Uterus (tissue), 4 donors: ENCODE measurements around the gene TTC39B. TPM values are rescaled to one million over a fixed set of nuclear protein-coding genes. Genes with fewer than 3 reads are reported as not detected.

Experiments used
- DNase-seq, 2 donors: peaks; one replicate each; pipeline ENCODE4 v3.0.0-alpha.2; 2019 to 2020
- H3K27ac ChIP-seq, 2 donors: fragments of 200-600 bp; sonication (generic); 1 replicate in 1 of 2; 2 replicates in 1 of 2; pipeline ENCODE4 v1.5.1; 2016 to 2018
- H3K27me3 ChIP-seq, 2 donors: fragments of 200-600 bp; sonication (generic); one replicate each; pipeline ENCODE4 v1.5.1; 2018 to 2019; ENCODE audit warnings: control low read depth in 1 of 2
- H3K36me3 ChIP-seq, 2 donors: fragments of 200-600 bp; sonication (generic); one replicate each; pipeline ENCODE4 v1.5.1; 2019; ENCODE audit warnings: control low read depth in 1 of 2
- H3K4me1 ChIP-seq, 2 donors: fragments of 200-600 bp; sonication (generic); one replicate each; pipeline ENCODE4 v1.5.1; 2018 to 2019; ENCODE audit warnings: control low read depth in 1 of 2
- H3K4me3 ChIP-seq, 2 donors: fragments of 200-600 bp; sonication (generic); 1 replicate in 1 of 2; 2 replicates in 1 of 2; pipeline ENCODE4 v1.5.1; 2018 to 2019; ENCODE audit warnings: mild to moderate bottlenecking in 1 of 2
- H3K9me3 ChIP-seq, 2 donors: fragments of 200-600 bp; sonication (generic); one replicate each; pipeline ENCODE4 v1.5.1; 2019; ENCODE audit warnings: control low read depth in 1 of 2
- CTCF ChIP-seq, 4 experiments: fragments of 200-600 bp in 2 of 4; fragments of 450-650 bp in 2 of 4; sonication (generic) in 2 of 4; IDR thresholded peaks; one replicate each; pipeline ENCODE4 v1.5.1; 2016 to 2019; ENCODE audit warnings: antibody characterized with exemption in 4 of 4, mild to moderate bottlenecking in 2 of 4, moderate library complexity in 1 of 4
- POLR2A ChIP-seq, 2 donors: fragments of 450-650 bp; IDR thresholded peaks; one replicate each; pipeline ENCODE4 v1.6.1; 2016; ENCODE audit warnings: antibody characterized with exemption in 2 of 2, mild to moderate bottlenecking in 1 of 2, moderate library complexity in 1 of 2
- intact Hi-C: fragments of 100-400 bp; cut with DNase I; formaldehyde crosslinking; loops from one replicate; pipeline ENCODE4 v1.15.1; 2023; ENCODE audit warnings: low total_unique reads
- total RNA-seq, 4 donors: library from RNA; depleted of rRNA in 3 of 4; stranded (reverse); fragments of >200 nt in 3 of 4; gene quantifications; one replicate each; pipeline versions ENCODE4 v1.1.0 to v1.2.4, GENCODE V29; 2014 to 2023
- donor health status: DM: yes; HTN: yes; CAD: no.

TTC39B gene
- total RNA-seq, 4 donors from 2014 or later: 14.1 to 21.9 (median 19.6) TPM

- Histone ChIP-seq H3K4me1 (no peaks in the 10 kb centered on the region), H3K27ac (no peak overlapping the region), H3K9me3 (no peaks in the 10 kb centered on the region), H3K27me3 (no peaks in the 10 kb centered on the region), H3K36me3 (no peaks in the 10 kb centered on the region), H3K4me3 (no peak overlapping the region)
- DNase-seq: no peak
- TF ChIP-seq POLR2A (IDR thresholded peaks at IDR 0.05) (no peak), CTCF (IDR thresholded peaks at IDR 0.05) (no peak)
- intact Hi-C loops: no loop called here
Measured at GRCh38 chr9:15189481-15189880, 117.5 kb downstream of the TTC39B start.

- no peaks in the 10 kb centered on the region for H3K9me3 ChIP-seq
- no peak overlapping the region for H3K4me3 ChIP-seq
- DNase-seq: no peak
- TF ChIP-seq CTCF (IDR thresholded peaks at IDR 0.05) (no peak), POLR2A (IDR thresholded peaks at IDR 0.05) (no peak)
- intact Hi-C loops: no loop called here
- no peaks in the 10 kb centered on the region for H3K4me1 ChIP-seq
- H3K36me3 ChIP-seq: no peaks in the 10 kb centered on the region
- H3K27me3 ChIP-seq: no peaks in the 10 kb centered on the region
- no peak overlapping the region for H3K27ac ChIP-seq
Measured at GRCh38 chr9:15187589-15187988, 119.4 kb downstream of the TTC39B start.

GRCh38 chr9:15182730-15183129 is 124.3 kb downstream of the TTC39B start:
- Histone ChIP-seq H3K27me3 (no peaks in the 10 kb centered on the region), H3K4me3 (no peak overlapping the region), H3K9me3 (no peaks in the 10 kb centered on the region), H3K27ac (no peak overlapping the region), H3K4me1 (no peaks in the 10 kb centered on the region), H3K36me3 (no peaks in the 10 kb centered on the region)
- no peak for DNase-seq
- TF ChIP-seq POLR2A (IDR thresholded peaks at IDR 0.05) (no peak), CTCF (IDR thresholded peaks at IDR 0.05) (no peak)
- intact Hi-C loops: no loop called here

GRCh38 chr9:15182101-15182551 is 124.9 kb downstream of the TTC39B start:
- Histone ChIP-seq H3K36me3 (no peaks in the 10 kb centered on the region), H3K4me3 (no peak overlapping the region), H3K4me1 (no peaks in the 10 kb centered on the region), H3K27ac (no peak overlapping the region), H3K9me3 (no peaks in the 10 kb centered on the region), H3K27me3 (no peaks in the 10 kb centered on the region)
- no peak for TF ChIP-seq POLR2A (IDR thresholded peaks at IDR 0.05)
- no peak for TF ChIP-seq CTCF (IDR thresholded peaks at IDR 0.05)
- no peak for DNase-seq
- intact Hi-C loops: no loop called here

- H3K9me3 ChIP-seq: no peaks in the 10 kb centered on the region
- no peak for TF ChIP-seq CTCF (IDR thresholded peaks at IDR 0.05)
- no peaks in the 10 kb centered on the region for H3K27me3 ChIP-seq
- H3K27ac ChIP-seq: no peak overlapping the region
- no peak for DNase-seq
- H3K4me3 ChIP-seq: no peak overlapping the region
- intact Hi-C loops: no loop called here
- H3K36me3 ChIP-seq: no peaks in the 10 kb centered on the region
- H3K4me1 ChIP-seq: no peaks in the 10 kb centered on the region
Measured at GRCh38 chr9:15180124-15180523, 126.9 kb downstream of the TTC39B start.
